Stimulated activated CD4-positive, alpha-beta T cell treated with anti-CD3 and anti-CD28 coated beads, Interleukin-4, amount 100 ng/mL, for 1 hour (primary cell): ENCODE measurements around the gene SPOP.
"Not testable (repeated sequence)": the region's sequence is repeated elsewhere in the genome, so short reads cannot be mapped to it uniquely, and the experiment has no call there.

ENCODE experiments used
- DNase-seq: peaks from one replicate; pipeline ENCODE4 v3.0.0-alpha.2; 2020

Gene SPOP

GRCh38 chr17:49571283-49571682 is 106.6 kb downstream of the SPOP start:
- DNase-seq, result no peak

DNA sequence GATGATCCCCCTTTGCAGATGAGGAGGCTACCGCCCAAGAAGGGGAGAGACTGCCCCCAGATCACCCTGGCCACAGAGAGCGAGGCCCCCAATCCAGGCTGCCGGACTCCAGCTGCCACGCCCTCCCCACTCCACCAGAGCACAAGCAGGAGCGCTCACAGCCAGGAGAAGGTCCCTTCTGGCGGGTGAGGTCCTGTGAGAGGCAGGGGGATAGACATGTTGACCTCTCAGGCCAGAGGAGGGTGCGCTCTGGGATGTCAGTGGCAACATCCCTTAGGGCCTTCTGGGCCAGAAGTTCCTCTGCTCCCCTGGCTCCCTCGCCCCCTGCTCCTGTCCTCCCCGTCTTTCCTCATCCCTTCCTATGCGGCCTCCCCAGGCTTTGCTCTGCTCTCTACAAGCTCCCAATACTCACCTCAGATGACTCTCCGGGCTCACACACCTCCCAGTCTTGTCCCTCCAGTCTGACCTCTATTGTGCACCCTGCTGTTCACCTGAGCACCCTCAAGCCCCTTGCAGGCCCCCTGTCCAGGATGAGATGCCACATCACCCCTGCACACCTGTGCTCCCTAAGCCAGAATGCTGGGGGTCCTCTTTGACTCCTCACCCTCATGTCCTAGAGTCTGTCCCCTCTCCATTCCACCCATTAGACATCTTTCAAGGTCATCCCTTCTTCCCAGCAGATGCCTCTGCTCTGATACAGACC is 107.2 kb downstream of the SPOP start:
- no peak for DNase-seq

DNA sequence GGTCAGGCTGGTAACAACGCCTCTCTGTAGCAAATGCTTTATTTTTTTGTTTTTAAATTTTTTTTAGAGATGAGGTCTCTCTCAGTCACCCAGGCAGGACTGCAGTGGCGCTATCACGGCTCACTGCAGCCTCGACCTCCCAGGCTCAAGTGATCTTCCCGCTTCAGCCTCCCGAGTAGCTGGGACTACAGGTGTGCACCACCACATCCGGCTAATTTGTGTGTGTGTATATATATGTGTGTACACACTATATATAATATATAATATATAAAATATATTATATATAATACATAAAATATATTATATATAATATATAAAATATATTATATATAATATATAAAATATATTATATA is 109.2 kb downstream of the SPOP start:
- not testable (repeated sequence) for DNase-seq

- peak; percentile 86 for DNase-seq
Observed at GRCh38 chr17:49567871-49568694, 109.8 kb downstream of the SPOP start.

GRCh38 chr17:49567104-49567521 is 110.8 kb downstream of the SPOP start:
- no peak for DNase-seq

- DNase-seq, result no peak
Observed at GRCh38 chr17:49566668-49567071, 111.2 kb downstream of the SPOP start.

DNA sequence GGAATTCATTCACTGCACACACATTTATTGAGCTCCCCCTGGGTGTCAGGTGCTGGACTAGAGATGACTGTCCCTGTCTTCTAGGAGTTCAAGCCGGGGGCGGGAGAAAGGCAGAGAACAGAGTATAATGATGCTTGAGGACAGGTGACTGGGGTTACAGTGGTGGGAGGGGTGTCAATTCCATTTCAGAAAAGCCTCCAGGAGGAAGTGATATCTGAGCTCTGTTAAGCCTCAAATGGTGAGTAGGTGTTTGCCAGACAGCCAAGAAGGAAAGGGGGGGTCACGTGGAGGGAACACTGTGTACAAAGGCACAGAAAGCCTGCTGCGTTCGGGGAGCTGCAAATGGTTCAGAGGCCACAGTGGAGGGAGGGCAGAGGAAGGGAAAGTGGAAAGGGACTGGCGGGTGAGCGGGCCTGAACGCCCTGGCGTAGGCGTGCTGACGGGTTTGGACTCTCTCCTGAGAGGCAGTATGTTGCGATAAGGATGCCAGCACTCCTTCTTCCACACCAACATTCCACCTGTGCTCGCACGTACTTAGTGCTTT is 111.9 kb downstream of the SPOP start:
- no peak for DNase-seq

- DNase-seq, result no peak
Observed at GRCh38 chr17:49564638-49565037, 113.3 kb downstream of the SPOP start.

GRCh38 chr17:49557312-49558024 is 120.4 kb downstream of the SPOP start:
- peak; percentile 19 for DNase-seq

- peak; percentile 85 for DNase-seq
Observed at GRCh38 chr17:49556223-49556943, 121.5 kb downstream of the SPOP start.

- no peak for DNase-seq
Observed at GRCh38 chr17:49555495-49556222, 122.2 kb downstream of the SPOP start.

- DNase-seq, result no peak
Observed at GRCh38 chr17:49554694-49555494, 123.0 kb downstream of the SPOP start.

GRCh38 chr17:49553676-49554335 is 124.1 kb downstream of the SPOP start:
- no peak for DNase-seq

- DNase-seq, result no peak
Observed at GRCh38 chr17:49552070-49552751, 125.7 kb downstream of the SPOP start.

DNA sequence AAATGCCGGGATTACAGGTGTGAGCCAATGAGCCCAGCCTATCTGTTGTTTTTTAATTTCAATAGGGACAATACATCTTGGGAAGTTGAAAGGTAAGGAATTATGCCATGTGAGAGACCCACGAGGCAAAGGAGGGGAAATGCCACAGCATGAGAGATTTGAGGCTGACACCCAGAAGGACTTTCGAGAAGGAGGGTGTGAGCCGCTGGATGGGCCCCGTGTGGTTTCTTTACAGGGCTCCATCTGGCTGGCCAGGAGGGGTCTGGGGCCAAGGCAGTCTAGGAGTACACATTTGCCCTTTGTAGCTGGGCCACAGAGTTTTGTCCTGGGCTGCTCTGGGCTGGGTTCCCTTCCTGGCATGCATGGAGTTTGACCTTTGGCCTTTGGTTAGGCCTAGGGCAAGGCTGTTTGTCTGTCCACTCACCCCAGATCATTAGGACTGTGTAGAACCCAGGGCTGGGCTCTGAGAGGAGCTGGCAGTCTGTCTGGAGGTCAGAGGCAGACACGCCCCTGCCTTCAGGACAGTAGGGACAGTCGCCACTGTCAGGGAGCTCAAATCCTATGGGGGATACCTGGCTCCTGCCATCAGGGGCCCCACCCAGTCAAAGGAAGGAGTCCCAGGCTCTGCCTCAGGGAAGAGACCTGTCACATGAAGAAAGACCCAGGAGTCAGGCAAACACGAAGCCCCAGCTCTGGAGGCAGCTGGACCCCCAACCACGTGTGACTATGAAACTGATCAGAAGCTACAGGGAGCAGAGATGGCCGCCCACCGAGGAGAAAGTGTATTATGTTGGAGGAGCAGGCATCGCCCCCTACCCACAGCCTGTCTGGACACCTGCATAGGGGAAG is 126.5 kb downstream of the SPOP start:
- DNase-seq, result no peak

- not testable (repeated sequence) for DNase-seq
Observed at GRCh38 chr17:49550764-49551163, 127.1 kb downstream of the SPOP start.

DNA sequence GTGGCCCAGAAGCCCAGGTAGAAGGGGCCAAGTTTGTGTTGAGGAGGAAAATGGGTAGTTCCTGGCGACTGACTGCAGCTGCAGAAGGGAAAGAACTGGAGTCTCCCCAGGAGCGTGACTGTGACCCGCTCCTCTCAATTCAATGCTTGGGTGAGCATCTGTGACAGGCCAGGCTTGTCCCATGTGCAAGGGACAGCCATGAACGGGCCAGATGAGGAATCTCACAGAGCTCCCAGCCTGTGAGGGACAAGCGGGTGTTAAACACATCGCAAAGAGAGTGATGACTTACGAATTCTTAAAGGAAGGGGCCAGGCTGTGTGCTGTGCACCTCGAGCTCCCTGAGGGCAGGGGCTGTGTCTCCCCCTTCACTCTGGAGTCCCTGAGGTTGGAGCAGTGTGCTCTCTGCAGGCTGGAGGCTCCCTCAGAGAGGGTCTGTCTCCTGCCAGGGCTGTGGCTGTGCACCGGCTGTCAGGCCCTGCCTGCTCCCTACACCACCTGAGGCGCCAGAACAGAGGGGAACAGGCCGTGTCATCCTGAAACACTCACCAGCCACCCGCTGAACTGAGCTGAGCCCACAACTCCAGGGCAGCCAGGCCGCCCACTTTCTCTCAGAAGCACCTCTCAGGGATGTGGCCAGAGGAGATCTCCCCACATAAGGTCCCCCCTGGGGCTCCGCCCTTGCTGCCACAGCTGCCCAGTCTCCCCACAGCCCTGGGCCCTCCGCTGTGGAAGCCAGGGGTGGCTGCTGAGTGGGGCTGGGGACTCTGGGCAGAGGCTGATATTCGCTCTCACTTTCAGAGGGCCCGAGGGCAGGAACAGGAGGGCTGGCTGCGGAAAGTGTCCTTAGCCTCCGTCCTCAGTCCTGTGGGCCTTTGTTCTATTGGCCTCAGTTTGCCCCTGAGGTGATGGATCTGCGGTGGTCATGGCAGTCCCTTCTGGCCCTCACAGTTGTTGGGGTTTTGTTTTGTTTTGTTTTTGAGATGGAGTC is 127.9 kb downstream of the SPOP start:
- DNase-seq, result no peak

GRCh38 chr17:49549311-49549605 is 128.6 kb downstream of the SPOP start:
- no peak for DNase-seq
